K562 (cell line): ENCODE results near the gene MOB1B. TPM values are rescaled to one million over a fixed set of nuclear protein-coding genes. Genes with fewer than 3 reads are reported as not detected.
A peak's percentile ranks its signal among the peaks of the same experiment; 100 is the strongest.

ENCODE experiments used
- BHLHE40 ChIP-seq: IDR thresholded peaks from 2 replicates; pipeline ENCODE4 v1.6.1; 2011; ENCODE audit warnings: low read length, improper control_type of control experiment
- CTBP1 ChIP-seq: fragments of 450-650 bp; IDR thresholded peaks from 2 replicates; pipeline ENCODE4 v1.6.1; 2016; ENCODE audit warnings: borderline replicate concordance
- CXXC5 ChIP-seq: fragments of 250-450 bp; sonication (Bioruptor Pico); IDR thresholded peaks from 2 replicates; pipeline ENCODE4 v1.8.0; 2022; ENCODE audit warnings: inconsistent platforms, mild to moderate bottlenecking, moderate library complexity
- FIP1L1 ChIP-seq: fragments of 200-400 bp; formaldehyde crosslinking; IDR thresholded peaks from 2 replicates; pipeline ENCODE4 v1.6.1; 2018; ENCODE audit warnings: mild to moderate bottlenecking, low read depth, low read length; ENCODE audit not compliant: poor library complexity, severe bottlenecking
- FOXJ2 ChIP-seq: fragments of 200-800 bp; sonication (Bioruptor generic); IDR thresholded peaks from 2 replicates; pipeline ENCODE4 v1.6.1; 2016; ENCODE audit warnings: missing genetic modification characterization, missing compliant biosample characterization
- GABPB1 ChIP-seq: sonication (generic); formaldehyde crosslinking; IDR thresholded peaks from 2 replicates; pipeline ENCODE4 v1.8.0; 2022; ENCODE audit warnings: mild to moderate bottlenecking, missing genetic modification reagents
- HNRNPK ChIP-seq: fragments of 200-400 bp; formaldehyde crosslinking; IDR thresholded peaks from one replicate; pipeline ENCODE4 v1.6.1; 2018; ENCODE audit warnings: mild to moderate bottlenecking, low read depth, low read length; ENCODE audit not compliant: poor library complexity, severe bottlenecking
- KLF1 ChIP-seq: fragments of 450-650 bp; IDR thresholded peaks from 2 replicates; pipeline ENCODE4 v1.6.1; 2016; ENCODE audit warnings: missing genetic modification characterization, missing compliant biosample characterization
- KLF6 ChIP-seq: fragments of 250-450 bp; sonication (Bioruptor Pico); IDR thresholded peaks from 2 replicates; pipeline ENCODE4 v1.4.0; 2020; ENCODE audit warnings: mild to moderate bottlenecking, moderate library complexity, borderline replicate concordance
- MYNN ChIP-seq, 2 experiments: sonication (generic); formaldehyde crosslinking in 1 of 2; IDR thresholded peaks; 2 replicates each; pipeline versions ENCODE4 v1.5.0 to v1.6.1; 2016 to 2020; ENCODE audit warnings: antibody characterized with exemption in 1 of 2, missing genetic modification reagents in 1 of 2
- NONO ChIP-seq, 2 experiments: fragments of 200-400 bp in 1 of 2; fragments of 450-650 bp in 1 of 2; formaldehyde crosslinking in 1 of 2; IDR thresholded peaks; 2 replicates each; pipeline ENCODE4 v1.6.1; 2017; ENCODE audit warnings: low read depth in 2 of 2, mild to moderate bottlenecking in 2 of 2, moderate library complexity in 2 of 2, low read length in 1 of 2
- SOX6 ChIP-seq: fragments of 450-650 bp; IDR thresholded peaks from 2 replicates; pipeline ENCODE4 v1.6.1; 2014; ENCODE audit warnings: mild to moderate bottlenecking
- SP1 ChIP-seq: sonication (generic); formaldehyde crosslinking; IDR thresholded peaks from 2 replicates; pipeline ENCODE4 v1.8.1; 2022; ENCODE audit warnings: mild to moderate bottlenecking, missing genetic modification reagents
- TAF7 ChIP-seq: fragments of 450-650 bp; IDR thresholded peaks from 2 replicates; pipeline ENCODE4 v1.6.1; 2016; ENCODE audit warnings: missing genetic modification characterization, missing compliant biosample characterization
- TCF3 ChIP-seq: sonication (generic); formaldehyde crosslinking; IDR thresholded peaks from 2 replicates; pipeline ENCODE4 v1.4.0; 2020; ENCODE audit warnings: mild to moderate bottlenecking, missing genetic modification reagents
- TCF7 ChIP-seq: sonication (generic); IDR thresholded peaks from 2 replicates; pipeline ENCODE4 v1.6.1; 2016; ENCODE audit warnings: antibody characterized with exemption, borderline replicate concordance
- ZBTB49 ChIP-seq: sonication (generic); formaldehyde crosslinking; IDR thresholded peaks from 2 replicates; pipeline ENCODE4 v1.8.0; 2022; ENCODE audit warnings: missing genetic modification reagents, mild to moderate bottlenecking, borderline replicate concordance
- ZC3H4 ChIP-seq: sonication (generic); formaldehyde crosslinking; IDR thresholded peaks from 2 replicates; pipeline ENCODE4 v1.9.0; 2021; ENCODE audit warnings: missing genetic modification reagents, borderline replicate concordance
- ZFP36 ChIP-seq: fragments of 150-350 bp; IDR thresholded peaks from 2 replicates; pipeline ENCODE4 v1.6.1; 2018; ENCODE audit warnings: low read length, low read depth; ENCODE audit not compliant: partially characterized antibody
- ZNF253 ChIP-seq: fragments of 250-450 bp; sonication (Bioruptor Pico); conservative IDR thresholded peaks from 2 replicates; pipeline ENCODE4 v1.6.1; 2021; ENCODE audit warnings: mild to moderate bottlenecking
- polyA plus RNA-seq, 8 experiments: library from polyadenylated mRNA; depleted of rRNA in 4 of 8; stranded (reverse) in 5 of 8; unstranded in 3 of 8; fragments of >200 nt; fragmentation: Nextera tagmentation in 2 of 8; fragmentation: Illumina TruSeq in 1 of 8; extraction: Ambion mirVana in 2 of 8; extraction: Trizol in 1 of 8; gene quantifications; 2 replicates each; pipeline versions ENCODE4 v1.2.1 to v1.2.3, GENCODE V29; 2011 to 2014; ENCODE audit warnings: inconsistent platforms in 1 of 8, missing spikeins in 1 of 8
- total RNA-seq, 7 experiments: library from RNA; depleted of rRNA in 6 of 7; stranded (reverse); fragments of >200 nt in 6 of 7; fragmentation: Illumina TruSeq in 2 of 7; extraction: Trizol in 2 of 7; gene quantifications; 2 replicates each; pipeline versions ENCODE4 v1.2.1 to v1.2.3, GENCODE V29; 2011 to 2021; ENCODE audit warnings: low replicate concordance in 1 of 7
- TF ChIP-seq, protein P1 (sequence below): fragments of 250-450 bp; sonication (Bioruptor Pico); IDR thresholded peaks from 2 replicates; pipeline ENCODE4 v1.5.0; 2021; ENCODE audit warnings: mild to moderate bottlenecking, borderline replicate concordance
- TF ChIP-seq, protein P2 (sequence below): sonication (generic); formaldehyde crosslinking; IDR thresholded peaks from 2 replicates; pipeline ENCODE4 v1.8.0; 2023; ENCODE audit warnings: mild to moderate bottlenecking, missing genetic modification reagents

Gene MOB1B
- total and polyA plus RNA-seq, 9 of the 15 experiments (the other 6 are each of a cell fraction or from before 2014, with no cell fraction given) = 8.4 to 37.8 (median 19.0) TPM

GRCh38 chr4:70903291-70903603, 1.1 kb downstream of the MOB1B start (continued):
- TF ChIP-seq, protein P1, sequence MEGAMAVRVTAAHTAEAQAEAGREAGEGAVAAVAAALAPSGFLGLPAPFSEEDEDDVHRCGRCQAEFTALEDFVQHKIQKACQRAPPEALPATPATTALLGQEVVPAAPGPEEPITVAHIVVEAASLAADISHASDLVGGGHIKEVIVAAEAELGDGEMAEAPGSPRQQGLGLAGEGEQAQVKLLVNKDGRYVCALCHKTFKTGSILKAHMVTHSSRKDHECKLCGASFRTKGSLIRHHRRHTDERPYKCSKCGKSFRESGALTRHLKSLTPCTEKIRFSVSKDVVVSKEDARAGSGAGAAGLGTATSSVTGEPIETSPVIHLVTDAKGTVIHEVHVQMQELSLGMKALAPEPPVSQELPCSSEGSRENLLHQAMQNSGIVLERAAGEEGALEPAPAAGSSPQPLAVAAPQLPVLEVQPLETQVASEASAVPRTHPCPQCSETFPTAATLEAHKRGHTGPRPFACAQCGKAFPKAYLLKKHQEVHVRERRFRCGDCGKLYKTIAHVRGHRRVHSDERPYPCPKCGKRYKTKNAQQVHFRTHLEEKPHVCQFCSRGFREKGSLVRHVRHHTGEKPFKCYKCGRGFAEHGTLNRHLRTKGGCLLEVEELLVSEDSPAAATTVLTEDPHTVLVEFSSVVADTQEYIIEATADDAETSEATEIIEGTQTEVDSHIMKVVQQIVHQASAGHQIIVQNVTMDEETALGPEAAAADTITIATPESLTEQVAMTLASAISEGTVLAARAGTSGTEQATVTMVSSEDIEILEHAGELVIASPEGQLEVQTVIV = no peak
- TF ChIP-seq GABPB1 (CRISPR knock-in tag) (peak; percentile 42; the same call in 1 of the 2 replicates), CXXC5 (CRISPR knock-in tag) (peak; percentile 97), KLF6 (CRISPR knock-in tag) (peak; percentile 69; the same call in 1 of the 2 replicates), TAF7 (no peak), BHLHE40 (peak; percentile 90), MYNN (IDR thresholded peaks at IDR 0.05) (peak; percentile 96), MYNN (CRISPR knock-in tag; IDR thresholded peaks at IDR 0.05) (no peak), TCF3 (peak; percentile 99), HNRNPK (no peak), ZBTB49 (CRISPR knock-in tag) (no peak), SOX6 (peak; percentile 99), ZC3H4 (no peak), FIP1L1 (no peak), ZFP36 (no peak), SP1 (CRISPR knock-in tag) (peak; percentile 77), ZNF253 (CRISPR knock-in tag) (no peak), TCF7 (peak; percentile 92; the same call in 1 of the 2 replicates), FOXJ2 (tag) (peak; percentile 89), CTBP1 (peak; percentile 95), NONO (IDR thresholded peaks at IDR 0.05; ENCODE audit: low read depth in 2 of 2, low read length in 1 of 2) (peak in 1 of 2 experiments; percentile 93; a peak in 2 of 4 replicates), KLF1 (tag) (no peak)
- TF ChIP-seq, protein P2, sequence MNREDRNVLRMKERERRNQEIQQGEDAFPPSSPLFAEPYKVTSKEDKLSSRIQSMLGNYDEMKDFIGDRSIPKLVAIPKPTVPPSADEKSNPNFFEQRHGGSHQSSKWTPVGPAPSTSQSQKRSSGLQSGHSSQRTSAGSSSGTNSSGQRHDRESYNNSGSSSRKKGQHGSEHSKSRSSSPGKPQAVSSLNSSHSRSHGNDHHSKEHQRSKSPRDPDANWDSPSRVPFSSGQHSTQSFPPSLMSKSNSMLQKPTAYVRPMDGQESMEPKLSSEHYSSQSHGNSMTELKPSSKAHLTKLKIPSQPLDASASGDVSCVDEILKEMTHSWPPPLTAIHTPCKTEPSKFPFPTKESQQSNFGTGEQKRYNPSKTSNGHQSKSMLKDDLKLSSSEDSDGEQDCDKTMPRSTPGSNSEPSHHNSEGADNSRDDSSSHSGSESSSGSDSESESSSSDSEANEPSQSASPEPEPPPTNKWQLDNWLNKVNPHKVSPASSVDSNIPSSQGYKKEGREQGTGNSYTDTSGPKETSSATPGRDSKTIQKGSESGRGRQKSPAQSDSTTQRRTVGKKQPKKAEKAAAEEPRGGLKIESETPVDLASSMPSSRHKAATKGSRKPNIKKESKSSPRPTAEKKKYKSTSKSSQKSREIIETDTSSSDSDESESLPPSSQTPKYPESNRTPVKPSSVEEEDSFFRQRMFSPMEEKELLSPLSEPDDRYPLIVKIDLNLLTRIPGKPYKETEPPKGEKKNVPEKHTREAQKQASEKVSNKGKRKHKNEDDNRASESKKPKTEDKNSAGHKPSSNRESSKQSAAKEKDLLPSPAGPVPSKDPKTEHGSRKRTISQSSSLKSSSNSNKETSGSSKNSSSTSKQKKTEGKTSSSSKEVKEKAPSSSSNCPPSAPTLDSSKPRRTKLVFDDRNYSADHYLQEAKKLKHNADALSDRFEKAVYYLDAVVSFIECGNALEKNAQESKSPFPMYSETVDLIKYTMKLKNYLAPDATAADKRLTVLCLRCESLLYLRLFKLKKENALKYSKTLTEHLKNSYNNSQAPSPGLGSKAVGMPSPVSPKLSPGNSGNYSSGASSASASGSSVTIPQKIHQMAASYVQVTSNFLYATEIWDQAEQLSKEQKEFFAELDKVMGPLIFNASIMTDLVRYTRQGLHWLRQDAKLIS (CRISPR knock-in tag) = peak; percentile 85
